ENCODE results near the gene SERPINA12.
A peak's percentile ranks its signal among the peaks of the same experiment; 100 is the strongest.
"Not testable (repeated sequence)": the region's sequence is repeated elsewhere in the genome, so short reads cannot be mapped to it uniquely, and the experiment has no call there.

SERPINA12 gene

GRCh38 chr14:94486883-94487282, 22.4 kb downstream of the SERPINA12 start:
- no peak for DNase-seq (ENCODE audit: low read depth)

- DNase-seq (ENCODE audit: low read depth), result peak; percentile 60
These were observed 23.1 kb downstream of the SERPINA12 start for GRCh38 chr14:94485944-94486841.

- DNase-seq (ENCODE audit: low read depth), result no peak
These were observed 24.8 kb downstream of the SERPINA12 start for GRCh38 chr14:94484481-94484880.

- no peak for DNase-seq (ENCODE audit: low read depth)
These were observed 25.5 kb downstream of the SERPINA12 start for GRCh38 chr14:94483729-94484275.

GRCh38 chr14:94483071-94483451, 26.2 kb downstream of the SERPINA12 start:
- DNase-seq (ENCODE audit: low read depth), result no peak

GRCh38 chr14:94482132-94483070, 26.9 kb downstream of the SERPINA12 start:
- not testable (repeated sequence) for DNase-seq (ENCODE audit: low read depth)

GRCh38 chr14:94481468-94482131, 27.7 kb downstream of the SERPINA12 start:
- DNase-seq (ENCODE audit: low read depth), result no peak

- DNase-seq (ENCODE audit: low read depth), result no peak
These were observed 28.5 kb downstream of the SERPINA12 start for GRCh38 chr14:94480809-94481208.

GRCh38 chr14:94478420-94478819, 30.8 kb downstream of the SERPINA12 start:
- DNase-seq (ENCODE audit: low read depth), result no peak

GRCh38 chr14:94476023-94476422, 33.2 kb downstream of the SERPINA12 start, which contains the start of gene SERPINA9:
Gene SERPINA9 (minus strand): TSS chr14:94476197. CDS start chr14:94469840, 6,357 bp downstream.
- no peak for DNase-seq (ENCODE audit: low read depth)

GRCh38 chr14:94474581-94475031, 34.7 kb downstream of the SERPINA12 start:
- no peak for DNase-seq (ENCODE audit: low read depth)

- DNase-seq (ENCODE audit: low read depth), result no peak
These were observed 35.4 kb downstream of the SERPINA12 start for GRCh38 chr14:94473666-94474410.

- no peak for DNase-seq (ENCODE audit: low read depth)
These were observed 36.4 kb downstream of the SERPINA12 start for GRCh38 chr14:94472842-94473241.

- no peak for DNase-seq (ENCODE audit: low read depth)
These were observed 38.2 kb downstream of the SERPINA12 start for GRCh38 chr14:94471045-94471444.

- no peak for DNase-seq (ENCODE audit: low read depth)
These were observed 39.0 kb downstream of the SERPINA12 start for GRCh38 chr14:94470311-94470710.

- DNase-seq (ENCODE audit: low read depth), result no peak
These were observed 40.0 kb downstream of the SERPINA12 start for GRCh38 chr14:94469261-94469660.

- no peak for DNase-seq (ENCODE audit: low read depth)
These were observed 41.3 kb downstream of the SERPINA12 start for GRCh38 chr14:94467728-94468520.

- no peak for DNase-seq (ENCODE audit: low read depth)
These were observed 42.4 kb downstream of the SERPINA12 start for GRCh38 chr14:94466706-94467370.

- DNase-seq (ENCODE audit: low read depth), result no peak
These were observed 44.2 kb downstream of the SERPINA12 start for GRCh38 chr14:94465042-94465441.

GRCh38 chr14:94464290-94464689, 45.0 kb downstream of the SERPINA12 start:
- DNase-seq (ENCODE audit: low read depth), result no peak
